K562 (cell line): Measurements from ENCODE around the gene ZNF556. TPM values are rescaled to one million over a fixed set of nuclear protein-coding genes. Genes with fewer than 3 reads are reported as not detected.

ENCODE experiments used
- BMI1 ChIP-seq: fragments of 150-350 bp; IDR thresholded peaks from 2 replicates; pipeline ENCODE4 v1.6.1; 2014; ENCODE audit warnings: low read length
- CEBPZ ChIP-seq: fragments of 150-350 bp; IDR thresholded peaks from 2 replicates; pipeline ENCODE4 v1.6.1; 2014; ENCODE audit warnings: low read depth, mild to moderate bottlenecking, low read length, borderline replicate concordance
- DDX20 ChIP-seq: fragments of 450-650 bp; IDR thresholded peaks from 2 replicates; pipeline ENCODE4 v1.6.1; 2016; ENCODE audit warnings: missing genetic modification characterization, low read depth, mild to moderate bottlenecking, missing compliant biosample characterization, moderate library complexity
- FOXK2 ChIP-seq, 2 experiments: fragments of 450-650 bp; IDR thresholded peaks in 1 of 2; conservative IDR thresholded peaks in 1 of 2; 2 replicates each; pipeline ENCODE4 v1.6.1; 2016; ENCODE audit warnings: low read depth in 2 of 2, mild to moderate bottlenecking in 1 of 2
- KDM4B ChIP-seq, 2 experiments: fragments of 450-650 bp in 1 of 2; sonication (generic) in 1 of 2; IDR thresholded peaks; 2 replicates each; pipeline ENCODE4 v1.6.1; 2016 to 2017; ENCODE audit warnings: borderline replicate concordance in 2 of 2, antibody characterized with exemption in 1 of 2, low read depth in 1 of 2, mild to moderate bottlenecking in 1 of 2
- KDM5B ChIP-seq: fragments of 200-600 bp; sonication (generic); IDR thresholded peaks from 2 replicates; pipeline ENCODE4 v1.6.1; 2012; ENCODE audit warnings: low read depth, mild to moderate bottlenecking, moderate library complexity, low read length, control low read depth, inconsistent platforms; ENCODE audit not compliant: insufficient replicate concordance
- L3MBTL2 ChIP-seq: fragments of 450-650 bp; IDR thresholded peaks from 2 replicates; pipeline ENCODE4 v1.6.1; 2016; ENCODE audit warnings: mild to moderate bottlenecking, moderate library complexity
- MYC ChIP-seq, 2 experiments: fragments of 250-450 bp in 1 of 2; sonication (Bioruptor Pico) in 1 of 2; IDR thresholded peaks; 2 replicates each; pipeline versions ENCODE4 v1.5.1 to v1.6.1; 2012 to 2021; ENCODE audit warnings: low read depth in 2 of 2, borderline replicate concordance in 1 of 2, improper control_type of control experiment in 1 of 2, low read length in 1 of 2, mild to moderate bottlenecking in 1 of 2, moderate library complexity in 1 of 2
- NCOA1 ChIP-seq: fragments of 450-650 bp; IDR thresholded peaks from 2 replicates; pipeline ENCODE4 v1.6.1; 2016; ENCODE audit warnings: low read depth
- NONO ChIP-seq, 2 experiments: fragments of 200-400 bp in 1 of 2; fragments of 450-650 bp in 1 of 2; formaldehyde crosslinking in 1 of 2; IDR thresholded peaks; 2 replicates each; pipeline ENCODE4 v1.6.1; 2017; ENCODE audit warnings: low read depth in 2 of 2, mild to moderate bottlenecking in 2 of 2, moderate library complexity in 2 of 2, low read length in 1 of 2
- POLR2G ChIP-seq: fragments of 200-400 bp; formaldehyde crosslinking; IDR thresholded peaks from 2 replicates; pipeline ENCODE4 v1.6.1; 2017; ENCODE audit warnings: low read depth, mild to moderate bottlenecking, antibody characterized with exemption, low read length, moderate library complexity
- PYGO2 ChIP-seq: fragments of 450-650 bp; IDR thresholded peaks from 2 replicates; pipeline ENCODE4 v1.6.1; 2016; ENCODE audit warnings: mild to moderate bottlenecking, missing genetic modification characterization, moderate library complexity, missing compliant biosample characterization
- RAD51 ChIP-seq: fragments of 450-650 bp; IDR thresholded peaks from 2 replicates; pipeline ENCODE4 v1.7.1; 2016; ENCODE audit warnings: low read depth, mild to moderate bottlenecking, borderline replicate concordance
- RBM14 ChIP-seq: fragments of 200-400 bp; formaldehyde crosslinking; IDR thresholded peaks from 2 replicates; pipeline ENCODE4 v1.6.1; 2018; ENCODE audit warnings: low read depth, mild to moderate bottlenecking, low read length, moderate library complexity, borderline replicate concordance; ENCODE audit not compliant: insufficient read depth
- SIN3A ChIP-seq, 2 experiments: fragments of 150-350 bp in 1 of 2; IDR thresholded peaks; 2 replicates each; pipeline ENCODE4 v1.6.1; 2011 to 2016; ENCODE audit warnings: borderline replicate concordance in 2 of 2, low read depth in 2 of 2, low read length in 2 of 2, mild to moderate bottlenecking in 2 of 2, moderate library complexity in 2 of 2; ENCODE audit not compliant: control insufficient read depth in 1 of 2
- SIN3B ChIP-seq: fragments of 450-650 bp; IDR thresholded peaks from 2 replicates; pipeline ENCODE4 v1.6.1; 2017; ENCODE audit warnings: low read depth, mild to moderate bottlenecking, moderate library complexity
- SRSF7 ChIP-seq: fragments of 200-400 bp; formaldehyde crosslinking; optimal IDR thresholded peaks from 2 replicates; pipeline ENCODE3; 2017; ENCODE audit warnings: mild to moderate bottlenecking, low read depth, low read length
- TBL1XR1 ChIP-seq, 2 experiments: IDR thresholded peaks; 2 replicates each; pipeline ENCODE4 v1.6.1; 2012; ENCODE audit warnings: improper control_type of control experiment in 2 of 2, low read length in 2 of 2, mild to moderate bottlenecking in 1 of 2
- TRIM24 ChIP-seq, 2 experiments: fragments of 450-650 bp; IDR thresholded peaks; 2 replicates each; pipeline ENCODE4 v1.6.1; 2016
- ZBTB7A ChIP-seq: IDR thresholded peaks from 2 replicates; pipeline ENCODE4 v1.6.1; 2011; ENCODE audit warnings: low read depth, mild to moderate bottlenecking, low read length, moderate library complexity, borderline replicate concordance; ENCODE audit not compliant: control insufficient read depth
- ZNF146 ChIP-seq: IDR thresholded peaks from one replicate; pipeline ENCODE4 v1.6.1; 2018; ENCODE audit warnings: missing compliant biosample characterization; ENCODE audit not compliant: unreplicated experiment
- ZNF197 ChIP-seq: fragments of 200-800 bp; sonication (Bioruptor generic); IDR thresholded peaks from 2 replicates; pipeline ENCODE4 v1.6.1; 2016; ENCODE audit warnings: low read depth, missing genetic modification characterization, missing compliant biosample characterization
- ZNF217 ChIP-seq: sonication (generic); formaldehyde crosslinking; IDR thresholded peaks from 2 replicates; pipeline ENCODE4 v1.8.0; 2022; ENCODE audit warnings: mild to moderate bottlenecking, missing genetic modification reagents
- ZNF239 ChIP-seq: fragments of 250-450 bp; sonication (Bioruptor Pico); IDR thresholded peaks from 2 replicates; pipeline ENCODE4 v1.4.0; 2020; ENCODE audit warnings: mild to moderate bottlenecking
- ZNF263 ChIP-seq: sonication (generic); formaldehyde crosslinking; IDR thresholded peaks from 2 replicates; pipeline ENCODE4 v1.8.0; 2022; ENCODE audit warnings: mild to moderate bottlenecking, missing genetic modification reagents, borderline replicate concordance
- polyA plus RNA-seq, 8 experiments: library from polyadenylated mRNA; depleted of rRNA in 4 of 8; stranded (reverse) in 5 of 8; unstranded in 3 of 8; fragments of >200 nt; fragmentation: Nextera tagmentation in 2 of 8; fragmentation: Illumina TruSeq in 1 of 8; extraction: Ambion mirVana in 2 of 8; extraction: Trizol in 1 of 8; gene quantifications; 2 replicates each; pipeline versions ENCODE4 v1.2.1 to v1.2.3, GENCODE V29; 2011 to 2014; ENCODE audit warnings: inconsistent platforms in 1 of 8, missing spikeins in 1 of 8
- total RNA-seq, 7 experiments: library from RNA; depleted of rRNA in 6 of 7; stranded (reverse); fragments of >200 nt in 6 of 7; fragmentation: Illumina TruSeq in 2 of 7; extraction: Trizol in 2 of 7; gene quantifications; 2 replicates each; pipeline versions ENCODE4 v1.2.1 to v1.2.3, GENCODE V29; 2011 to 2021; ENCODE audit warnings: low replicate concordance in 1 of 7

Gene ZNF556
- total and polyA plus RNA-seq, 9 of the 15 experiments (the other 6 are each of a cell fraction or from before 2014, with no cell fraction given): 0.01 to 0.36 (median 0.10) TPM; not detected in 1

- no peak for TF ChIP-seq PYGO2
- no peak for TF ChIP-seq BMI1
- no peak for TF ChIP-seq SRSF7
- no peak for TF ChIP-seq ZNF146 (CRISPR knock-in tag)
- TF ChIP-seq ZNF263 (CRISPR knock-in tag): peak; percentile 50; the same call in 1 of the 2 replicates
- no peak for TF ChIP-seq ZNF197 (CRISPR knock-in tag)
- peak; percentile 92 for TF ChIP-seq MYC (IDR thresholded peaks at IDR 0.05; ENCODE audit: low read depth, low read length)
- TF ChIP-seq MYC (CRISPR knock-in tag; IDR thresholded peaks at IDR 0.05; ENCODE audit: borderline replicate concordance, low read depth): no peak; the same call in 1 of the 2 replicates
- no peak for TF ChIP-seq DDX20 (tag)
- TF ChIP-seq ZNF239: peak; percentile 57
- TF ChIP-seq CEBPZ: no peak
- TF ChIP-seq SIN3B: peak; percentile 75
- TF ChIP-seq TBL1XR1 (IDR thresholded peaks at IDR 0.05; ENCODE audit: low read length in 2 of 2): peak; percentile 73 to 78; a peak in 2 of 4 replicates
- TF ChIP-seq RAD51: no peak
- TF ChIP-seq FOXK2 (conservative IDR thresholded peaks at IDR 0.05 in 1 of 2, IDR thresholded peaks at IDR 0.05 in 1 of 2; ENCODE audit: low read depth in 2 of 2): peak; percentile 53 to 59; a peak in 3 of 4 replicates
- TF ChIP-seq ZNF217 (CRISPR knock-in tag): no peak
- TF ChIP-seq KDM5B: peak; percentile 61
- TF ChIP-seq KDM4B (IDR thresholded peaks at IDR 0.05; ENCODE audit: borderline replicate concordance in 2 of 2, low read depth in 1 of 2): 0 out of 4 replicates have a peak, but pooled peaks of 1 of the 2 experiments have one; percentile 33
- peak in 1 of 2 experiments; percentile 36; a peak in 1 of 4 replicates for TF ChIP-seq TRIM24 (IDR thresholded peaks at IDR 0.05)
- peak; percentile 76 for TF ChIP-seq POLR2G
- TF ChIP-seq NONO (IDR thresholded peaks at IDR 0.05; ENCODE audit: low read depth in 2 of 2, low read length in 1 of 2): peak; percentile 52 to 85; a peak in 3 of 4 replicates
- TF ChIP-seq L3MBTL2: peak; percentile 83
- TF ChIP-seq RBM14: no peak
- no peak for TF ChIP-seq NCOA1
- TF ChIP-seq SIN3A (IDR thresholded peaks at IDR 0.05; ENCODE audit: borderline replicate concordance in 2 of 2, control insufficient read depth in 1 of 2, low read depth in 2 of 2, low read length in 2 of 2): no peak; a peak in 1 of 4 replicates
- TF ChIP-seq ZBTB7A: peak; percentile 97
Measured at GRCh38 chr19:2819540-2820111, 47.5 kb upstream of the ZNF556 start, which contains the start of gene ZNF554 (continued).
